Activated CD4-positive, CD25-positive, alpha-beta regulatory T cell treated with anti-CD3 and anti-CD28 coated beads, Interleukin-2, amount 50 U/mL, for 72 hours (primary cell): ENCODE results near the gene RIMKLA.

Experiments used
- DNase-seq: peaks from one replicate; pipeline ENCODE4 v3.0.0; 2021

The RIMKLA gene

DNA sequence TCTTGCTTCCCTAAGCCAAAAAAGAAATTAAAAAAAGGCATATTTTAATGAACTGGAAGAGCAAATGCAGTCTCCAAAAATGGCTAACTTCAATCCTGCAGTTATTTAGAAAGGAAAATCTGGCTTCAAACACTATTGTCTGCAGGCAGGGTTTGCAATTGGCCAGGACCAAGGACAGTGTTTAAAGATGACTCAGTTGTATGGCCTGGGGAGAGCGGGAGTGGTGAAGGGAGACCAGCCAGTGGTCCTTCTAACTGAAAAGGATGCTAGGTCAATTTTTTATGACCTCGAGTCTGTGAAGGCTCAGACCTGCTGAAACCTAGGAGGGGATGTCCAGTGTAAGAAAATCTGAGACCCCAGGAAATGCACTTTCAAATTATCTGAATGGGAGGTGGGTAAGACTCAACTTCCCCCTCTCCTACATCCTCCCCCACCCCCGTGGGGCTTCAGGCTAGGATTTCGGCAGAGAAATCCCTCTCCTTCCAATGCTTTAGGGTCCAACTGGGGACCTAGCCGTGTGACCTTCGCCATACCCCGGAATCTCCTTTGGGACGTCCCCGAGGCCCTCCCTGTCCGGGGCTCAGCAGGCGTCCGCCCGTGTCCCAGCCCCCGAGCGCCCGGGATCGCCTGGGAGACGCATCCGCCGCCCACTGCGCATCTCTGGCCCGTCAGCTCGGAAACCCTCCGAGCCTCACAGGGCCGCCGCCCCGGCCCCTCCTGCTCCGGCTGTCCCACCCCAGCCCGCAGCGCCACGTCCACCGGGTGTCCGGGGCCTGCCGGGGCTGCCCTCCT, 602 bp upstream of the RIMKLA start:
- DNase-seq: peak; percentile 31

DNA sequence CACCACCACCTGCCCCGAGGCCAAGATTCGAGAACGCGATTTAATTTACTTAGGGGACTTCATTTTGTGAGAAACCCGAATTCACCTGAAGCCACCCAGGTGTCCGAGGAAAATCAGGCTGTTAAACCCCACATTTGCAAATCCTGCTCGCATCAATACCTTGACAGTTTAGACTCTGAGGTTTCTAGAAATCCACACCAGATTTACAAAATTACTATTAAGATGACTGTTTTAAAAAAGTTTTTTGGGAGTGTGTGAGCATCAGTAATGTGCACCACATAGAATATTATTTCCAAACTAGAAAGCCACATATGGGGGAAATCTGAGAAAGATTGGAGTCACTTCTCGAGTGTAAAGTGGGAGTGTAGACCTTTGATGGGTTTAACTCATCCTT, 685 bp downstream of the RIMKLA start:
- no peak for DNase-seq

DNA sequence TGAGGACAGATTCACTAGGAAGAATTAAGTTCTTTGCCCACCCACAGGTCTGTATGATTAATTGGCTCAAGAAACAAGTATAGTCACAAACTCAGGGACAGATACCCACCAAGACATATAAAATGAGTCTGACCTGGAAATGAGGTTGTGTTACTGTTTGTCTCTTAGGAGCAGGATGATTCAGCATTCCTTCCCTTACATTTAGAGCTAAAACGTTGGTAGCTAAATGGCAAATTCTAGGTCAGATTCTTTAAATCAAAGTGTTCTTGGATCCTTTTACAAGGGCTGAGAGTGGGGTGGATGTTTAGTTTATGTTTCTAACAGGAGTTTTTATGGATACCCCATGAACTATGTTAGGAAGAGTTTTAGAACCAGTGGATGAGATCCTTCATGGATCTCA, 4.7 kb downstream of the RIMKLA start:
- no peak for DNase-seq

- no peak for DNase-seq
Measured at GRCh38 chr1:42386051-42386450, 5.5 kb downstream of the RIMKLA start.

GRCh38 chr1:42392255-42392654, 11.7 kb downstream of the RIMKLA start:
- DNase-seq: no peak

- no peak for DNase-seq
Measured at GRCh38 chr1:42392967-42393848, 12.6 kb downstream of the RIMKLA start.

GRCh38 chr1:42399315-42400100, 18.9 kb downstream of the RIMKLA start:
- DNase-seq: no peak

- DNase-seq: no peak
Measured at GRCh38 chr1:42403880-42404400, 23.3 kb downstream of the RIMKLA start.

GRCh38 chr1:42414551-42415496, 34.2 kb downstream of the RIMKLA start:
- no peak for DNase-seq

- no peak for DNase-seq
Measured at GRCh38 chr1:42417166-42417565, 36.6 kb downstream of the RIMKLA start.

GRCh38 chr1:42418516-42418915, 37.9 kb downstream of the RIMKLA start:
- no peak for DNase-seq

DNA sequence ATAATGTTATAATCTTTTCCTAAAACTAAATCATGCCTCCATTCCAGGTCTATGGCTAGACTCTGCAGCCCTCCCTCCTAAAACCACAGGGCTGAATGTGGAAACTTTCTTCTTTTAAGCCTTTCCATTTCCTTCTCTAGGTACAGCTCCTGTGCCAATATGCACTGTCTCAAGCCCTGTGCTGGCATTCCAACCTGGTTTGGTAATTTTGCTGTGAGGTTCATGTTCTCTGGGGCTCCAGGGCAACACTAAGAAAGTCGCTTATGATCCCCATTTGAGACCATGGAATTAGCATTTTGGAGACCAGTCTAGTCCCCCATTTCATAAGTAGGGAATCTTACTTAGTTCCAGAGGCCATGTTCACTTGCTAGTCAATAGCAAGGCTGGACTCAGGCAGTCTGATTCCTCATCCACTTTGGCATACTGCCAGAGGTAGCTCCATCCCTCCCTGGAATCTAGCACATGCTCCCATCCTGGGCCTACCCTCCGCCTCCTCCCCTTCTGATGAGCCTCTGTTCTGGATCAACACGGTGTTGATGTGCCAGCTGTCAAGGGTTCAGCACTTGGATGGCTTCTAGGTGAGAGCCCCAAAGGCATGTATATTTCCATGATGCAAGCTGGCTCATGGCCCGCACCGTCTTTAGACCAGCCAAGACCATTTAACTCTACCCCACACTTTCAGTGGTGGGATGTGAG, 38.7 kb downstream of the RIMKLA start:
- DNase-seq: no peak

DNA sequence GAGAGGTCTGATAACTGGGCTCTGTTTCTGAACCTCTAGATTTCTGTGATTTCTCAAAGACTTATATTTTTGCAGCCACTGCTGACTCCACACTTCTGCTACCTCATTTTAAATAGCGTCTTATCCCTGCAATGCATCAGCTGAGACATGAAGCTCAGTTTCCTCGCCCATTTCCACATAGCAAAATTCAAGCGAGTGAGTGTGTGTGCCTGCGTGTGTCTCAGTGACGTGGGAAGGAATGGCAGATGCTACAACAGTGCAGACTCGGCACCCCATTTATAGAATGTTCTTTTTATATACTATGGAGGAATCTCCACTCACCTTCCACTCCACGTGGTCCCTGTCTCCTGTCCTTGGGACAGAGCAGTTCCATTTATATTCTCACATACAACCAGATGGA, 39.5 kb downstream of the RIMKLA start:
- DNase-seq: no peak

DNA sequence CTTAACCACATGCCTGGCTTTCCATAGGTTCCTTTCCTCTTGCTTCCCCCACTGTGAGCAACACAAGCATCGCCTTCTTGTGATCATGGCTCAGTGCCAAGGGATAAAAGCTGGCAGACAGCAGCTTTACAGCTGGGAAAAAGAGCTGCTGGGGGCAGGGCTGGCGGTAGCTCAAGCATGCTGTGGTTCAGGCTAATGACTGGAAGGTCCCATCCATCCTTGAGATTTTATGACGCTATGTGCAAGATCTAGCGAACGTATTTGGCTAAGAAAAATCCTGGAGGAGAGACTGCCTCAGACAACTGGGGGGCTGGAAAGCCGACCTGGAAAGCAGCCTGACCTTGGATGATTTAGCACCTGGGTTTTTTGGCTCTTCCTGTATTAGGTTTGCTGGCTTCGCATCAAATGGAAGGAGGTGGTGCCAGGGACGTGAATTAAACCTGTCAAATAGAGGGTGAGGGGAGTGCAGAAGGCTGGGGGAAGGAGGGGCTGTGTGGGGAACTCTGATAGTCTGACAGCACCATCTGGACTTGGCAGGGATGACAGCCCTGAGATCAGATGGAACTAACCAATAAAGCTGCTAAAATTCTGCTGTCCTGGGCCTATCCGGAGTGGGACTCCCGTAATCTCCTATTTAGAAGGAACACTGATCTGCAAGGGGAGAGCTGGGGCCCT, 40.5 kb downstream of the RIMKLA start:
- DNase-seq: no peak

GRCh38 chr1:42422737-42423136, 42.1 kb downstream of the RIMKLA start:
- DNase-seq: no peak

DNA sequence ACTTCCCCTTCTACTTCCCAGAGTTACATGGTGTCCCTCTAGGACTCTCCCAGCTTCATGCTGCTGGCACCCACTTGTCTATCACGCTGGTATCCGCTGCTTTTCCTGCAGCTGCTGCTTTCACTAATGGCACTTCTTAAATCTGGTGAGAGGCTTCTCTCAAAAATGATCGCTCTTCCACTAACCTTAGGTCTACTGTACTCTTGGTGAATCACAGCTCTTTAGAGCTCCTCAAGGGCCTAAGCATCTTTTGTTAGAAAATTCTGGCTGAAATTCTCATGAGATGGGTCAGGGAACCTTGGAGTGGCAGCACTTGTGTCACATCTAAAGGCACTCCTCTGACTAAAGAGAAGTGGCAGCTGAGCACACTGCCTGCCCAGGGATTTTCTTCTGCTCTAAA, 43.1 kb downstream of the RIMKLA start:
- DNase-seq: no peak

DNA sequence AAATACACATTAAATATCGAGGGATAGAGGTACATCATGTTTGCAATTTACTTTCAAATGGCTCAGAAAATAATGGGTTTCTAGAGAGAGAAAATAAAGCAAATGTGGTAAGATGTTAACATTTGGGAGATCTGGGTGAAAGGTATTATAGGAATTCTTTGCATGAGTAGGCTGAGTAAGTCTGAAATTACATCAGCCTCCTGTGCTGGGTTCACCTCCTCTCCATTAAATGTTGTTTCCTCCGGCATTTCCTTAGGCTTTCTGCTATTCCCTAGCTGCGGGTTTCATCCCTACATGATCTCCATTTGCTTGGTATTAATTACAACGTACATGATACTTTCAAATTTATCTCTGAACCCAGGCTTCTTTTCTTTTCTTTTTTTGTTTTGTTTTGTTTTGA, 43.6 kb downstream of the RIMKLA start:
- DNase-seq: no peak

- no peak for DNase-seq
Measured at GRCh38 chr1:42427240-42427639, 46.6 kb downstream of the RIMKLA start.

DNA sequence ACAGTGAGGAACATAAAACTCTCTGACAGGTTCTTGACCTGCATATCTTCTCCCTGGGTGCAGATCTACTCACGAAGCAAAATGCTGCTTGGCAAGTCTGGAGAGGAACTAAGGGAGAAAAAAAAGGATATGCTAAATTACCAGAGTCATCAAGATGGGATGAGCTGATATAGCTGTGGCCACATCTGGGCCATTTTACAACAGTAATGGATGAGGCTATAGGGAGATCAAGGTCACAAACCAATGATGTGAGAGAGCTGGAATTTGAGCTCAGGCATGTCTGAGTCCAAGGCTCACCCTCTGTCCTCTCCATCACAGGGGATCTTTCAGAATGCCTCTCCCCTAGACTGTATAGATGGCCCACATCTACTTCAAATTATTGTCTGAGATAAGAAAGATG, 49.0 kb downstream of the RIMKLA start:
- no peak for DNase-seq

GRCh38 chr1:42430286-42431135, 49.9 kb downstream of the RIMKLA start:
- DNase-seq: no peak
